ENCODE results near the gene SLC25A38. TPM values are rescaled to one million over a fixed set of nuclear protein-coding genes. Genes with fewer than 3 reads are reported as not detected.

Gene SLC25A38
- polyA plus RNA-seq, 1 donor from 2014 or later = 50.7 TPM

GRCh38 chr3:39386318-39386717 is 3.1 kb downstream of the SLC25A38 start:
- Mint-ChIP-seq H3K4me3 (peak overlapping the region in 2 of 4 donors; percentile 18 to 38), H3K27ac (no peak overlapping the region), H3K36me3 (no peaks in the 10 kb centered on the region), H3K9me3 (no peaks in the 10 kb centered on the region), H3K4me1 (peaks cover 39 to 57% (median 55%) of the 10 kb centered on the region in 3 donors), H3K27me3 (no peaks in the 10 kb centered on the region)

GRCh38 chr3:39387411-39387975 is 4.3 kb downstream of the SLC25A38 start:
- Mint-ChIP-seq H3K4me1 (peaks cover 39 to 53% (median 50%) of the 10 kb centered on the region in 3 donors), H3K9me3 (no peaks in the 10 kb centered on the region), H3K27ac (peak overlapping the region in 1 of 3 donors; percentile 8), H3K36me3 (no peaks in the 10 kb centered on the region), H3K4me3 (peak overlapping the region in 2 of 4 donors; percentile 24 to 47), H3K27me3 (no peaks in the 10 kb centered on the region)

GRCh38 chr3:39388153-39388552 is 5.0 kb downstream of the SLC25A38 start:
- Mint-ChIP-seq H3K27me3 (no peaks in the 10 kb centered on the region), H3K9me3 (no peaks in the 10 kb centered on the region), H3K4me3 (peak overlapping the region in 2 of 4 donors; percentile 6 to 57), H3K27ac (no peak overlapping the region), H3K4me1 (peaks cover 39 to 53% (median 50%) of the 10 kb centered on the region in 3 donors), H3K36me3 (peaks cover 2% of the 10 kb centered on the region)

- peak overlapping the region; percentile 13 to 96 (median 79) for H3K27ac Mint-ChIP-seq
- H3K4me3 Mint-ChIP-seq = peak overlapping the region; percentile 7 to 77 (median 30)
- H3K36me3 Mint-ChIP-seq = peaks cover 2% of the 10 kb centered on the region
- no peaks in the 10 kb centered on the region for H3K27me3 Mint-ChIP-seq
- H3K4me1 Mint-ChIP-seq = peaks cover 39 to 50% (median 48%) of the 10 kb centered on the region in 3 donors
- no peaks in the 10 kb centered on the region for H3K9me3 Mint-ChIP-seq
Measured at GRCh38 chr3:39388741-39389248, 5.6 kb downstream of the SLC25A38 start.

GRCh38 chr3:39390181-39390580 is 7.0 kb downstream of the SLC25A38 start:
- peak overlapping the region in 2 of 3 donors; percentile 4 to 47 for H3K27ac Mint-ChIP-seq
- no peaks in the 10 kb centered on the region for H3K27me3 Mint-ChIP-seq
- peak overlapping the region in 1 of 4 donors; percentile 26 for H3K4me3 Mint-ChIP-seq
- H3K9me3 Mint-ChIP-seq = no peaks in the 10 kb centered on the region
- peaks cover 33 to 47% (median 43%) of the 10 kb centered on the region in 3 donors for H3K4me1 Mint-ChIP-seq
- peaks cover 2% of the 10 kb centered on the region for H3K36me3 Mint-ChIP-seq

GRCh38 chr3:39396690-39397089 is 13.5 kb downstream of the SLC25A38 start:
- no peak overlapping the region for H3K27ac Mint-ChIP-seq
- no peaks in the 10 kb centered on the region for H3K4me1 Mint-ChIP-seq
- no peaks in the 10 kb centered on the region for H3K27me3 Mint-ChIP-seq
- H3K4me3 Mint-ChIP-seq = no peak overlapping the region
- no peaks in the 10 kb centered on the region for H3K9me3 Mint-ChIP-seq
- H3K36me3 Mint-ChIP-seq = peaks cover 12% of the 10 kb centered on the region

GRCh38 chr3:39398700-39399099 is 15.5 kb downstream of the SLC25A38 start:
- peaks cover 9% of the 10 kb centered on the region for H3K36me3 Mint-ChIP-seq
- H3K27me3 Mint-ChIP-seq = no peaks in the 10 kb centered on the region
- no peaks in the 10 kb centered on the region for H3K4me1 Mint-ChIP-seq
- H3K4me3 Mint-ChIP-seq = no peak overlapping the region
- H3K27ac Mint-ChIP-seq = peak overlapping the region in 2 of 3 donors; percentile 31 to 77
- H3K9me3 Mint-ChIP-seq = no peaks in the 10 kb centered on the region

- H3K27ac Mint-ChIP-seq = peak overlapping the region in 1 of 3 donors; percentile 9
- H3K27me3 Mint-ChIP-seq = no peaks in the 10 kb centered on the region
- H3K9me3 Mint-ChIP-seq = no peaks in the 10 kb centered on the region
- H3K36me3 Mint-ChIP-seq = peaks cover 8% of the 10 kb centered on the region
- H3K4me1 Mint-ChIP-seq = peaks cover 1 to 7% (median 6%) of the 10 kb centered on the region in 3 donors
- no peak overlapping the region for H3K4me3 Mint-ChIP-seq
Measured at GRCh38 chr3:39401983-39402382, 18.8 kb downstream of the SLC25A38 start.

GRCh38 chr3:39404943-39405686 is 21.9 kb downstream of the SLC25A38 start:
- Mint-ChIP-seq H3K4me3 (no peak overlapping the region), H3K27ac (peak overlapping the region in 2 of 3 donors; percentile 73 to 95), H3K9me3 (no peaks in the 10 kb centered on the region), H3K27me3 (no peaks in the 10 kb centered on the region), H3K36me3 (peaks cover 8% of the 10 kb centered on the region), H3K4me1 (peaks cover 14 to 22% (median 18%) of the 10 kb centered on the region in 3 donors)

- peaks cover 8% of the 10 kb centered on the region for H3K36me3 Mint-ChIP-seq
- H3K27ac Mint-ChIP-seq = peak overlapping the region; percentile 79 to 98 (median 95)
- H3K4me1 Mint-ChIP-seq = peaks cover 14 to 22% (median 18%) of the 10 kb centered on the region in 3 donors
- peak overlapping the region; percentile 86 to 98 (median 95) for H3K4me3 Mint-ChIP-seq
- H3K27me3 Mint-ChIP-seq = no peaks in the 10 kb centered on the region
- H3K9me3 Mint-ChIP-seq = no peaks in the 10 kb centered on the region
Measured at GRCh38 chr3:39405687-39406367, 22.7 kb downstream of the SLC25A38 start.

- H3K4me1 Mint-ChIP-seq = peaks cover 14 to 28% (median 24%) of the 10 kb centered on the region in 3 donors
- H3K9me3 Mint-ChIP-seq = no peaks in the 10 kb centered on the region
- H3K27me3 Mint-ChIP-seq = no peaks in the 10 kb centered on the region
- H3K4me3 Mint-ChIP-seq = peak within 1 kb of the TSS; percentile 86 to 98 (median 95)
- peaks cover 11% of the 10 kb centered on the region for H3K36me3 Mint-ChIP-seq
- peak within 1 kb of the TSS; percentile 79 to 98 (median 95) for H3K27ac Mint-ChIP-seq
Measured at GRCh38 chr3:39406368-39407258, 23.4 kb downstream of the SLC25A38 start, which contains the start of gene RPSA. RPSA (plus strand) TSS chr3:39406720; CDS start chr3:39407654, 934 bp downstream.

GRCh38 chr3:39407259-39407629 is 24.1 kb downstream of the SLC25A38 start:
- Mint-ChIP-seq H3K27me3 (no peaks in the 10 kb centered on the region), H3K36me3 (peaks cover 11% of the 10 kb centered on the region), H3K4me3 (peak overlapping the region; percentile 86 to 98 (median 95)), H3K4me1 (peaks cover 14 to 28% (median 25%) of the 10 kb centered on the region in 3 donors), H3K9me3 (no peaks in the 10 kb centered on the region), H3K27ac (peak overlapping the region; percentile 33 to 95 (median 80))

- H3K27ac Mint-ChIP-seq = peak overlapping the region; percentile 33 to 95 (median 80)
- H3K4me1 Mint-ChIP-seq = peaks cover 14 to 28% (median 25%) of the 10 kb centered on the region in 3 donors
- H3K4me3 Mint-ChIP-seq = peak overlapping the region; percentile 86 to 98 (median 95)
- no peaks in the 10 kb centered on the region for H3K9me3 Mint-ChIP-seq
- no peaks in the 10 kb centered on the region for H3K27me3 Mint-ChIP-seq
- peaks cover 11% of the 10 kb centered on the region for H3K36me3 Mint-ChIP-seq
Measured at GRCh38 chr3:39407773-39408492, 24.8 kb downstream of the SLC25A38 start.
